NCI-H1930 (cell line): ENCODE measurements around the gene KLHDC9.

Source experiments
- DNase-seq, 2 experiments: peaks; one replicate each; lab custom pipeline; 2025; lab: John Stamatoyannopoulos, UW

The KLHDC9 gene

GRCh38 chr1:161076410-161076809, 21.8 kb upstream of the KLHDC9 start:
- DNase-seq, result no peak

- no peak for DNase-seq
Observed at GRCh38 chr1:161077426-161077825, 20.7 kb upstream of the KLHDC9 start.

GRCh38 chr1:161079436-161080110, 18.6 kb upstream of the KLHDC9 start:
- DNase-seq, result no peak

GRCh38 chr1:161080441-161081405, 17.4 kb upstream of the KLHDC9 start:
- DNase-seq, result no peak

- DNase-seq, result no peak
Observed at GRCh38 chr1:161081519-161081918, 16.6 kb upstream of the KLHDC9 start.

- no peak for DNase-seq
Observed at GRCh38 chr1:161082483-161082882, 15.7 kb upstream of the KLHDC9 start.

GRCh38 chr1:161082996-161083747, 15.0 kb upstream of the KLHDC9 start:
- DNase-seq, result no peak

- DNase-seq, result no peak
Observed at GRCh38 chr1:161083748-161084596, 14.2 kb upstream of the KLHDC9 start.

- no peak for DNase-seq
Observed at GRCh38 chr1:161084597-161084988, 13.6 kb upstream of the KLHDC9 start.

- no peak for DNase-seq
Observed at GRCh38 chr1:161085165-161085564, 13.0 kb upstream of the KLHDC9 start.

- no peak for DNase-seq
Observed at GRCh38 chr1:161086457-161086856, 11.7 kb upstream of the KLHDC9 start.

- DNase-seq, result no peak
Observed at GRCh38 chr1:161088587-161089110, 9.5 kb upstream of the KLHDC9 start.

GRCh38 chr1:161089251-161089924, 8.8 kb upstream of the KLHDC9 start, which contains the start of gene NECTIN4:
Gene NECTIN4 (minus strand): TSS chr1:161089558. CDS start chr1:161089296, 262 bp downstream.
- DNase-seq, result no peak

- DNase-seq, result no peak
Observed at GRCh38 chr1:161089938-161090337, 8.2 kb upstream of the KLHDC9 start.

GRCh38 chr1:161090617-161091016, 7.5 kb upstream of the KLHDC9 start:
- no peak for DNase-seq

- no peak for DNase-seq
Observed at GRCh38 chr1:161091093-161091492, 7.1 kb upstream of the KLHDC9 start.

GRCh38 chr1:161091796-161092507, 6.2 kb upstream of the KLHDC9 start:
- DNase-seq, result no peak

GRCh38 chr1:161092621-161093028, 5.5 kb upstream of the KLHDC9 start:
- no peak for DNase-seq

GRCh38 chr1:161094481-161094880, 3.7 kb upstream of the KLHDC9 start:
- DNase-seq, result no peak

- no peak for DNase-seq
Observed at GRCh38 chr1:161095230-161095629, 2.9 kb upstream of the KLHDC9 start.
